HG03097 (cell line): ENCODE results near the gene DHRSX.
"Not testable (repeated sequence)": the region's sequence is repeated elsewhere in the genome, so short reads cannot be mapped to it uniquely, and the experiment has no call there.

ENCODE experiments used
- ATAC-seq: cut with Tn5 transposase; IDR thresholded peaks from one replicate; pipeline ENCODE4 v1.9.1; 2021; ENCODE audit not compliant: unreplicated experiment, low FRiP score

DHRSX gene

GRCh38 chrX:2521092-2521926 is 20.5 kb upstream of the DHRSX start:
- ATAC-seq = peak; percentile 78

GRCh38 chrX:2520539-2520938 is 19.8 kb upstream of the DHRSX start:
- ATAC-seq = no peak

- not testable (repeated sequence) for ATAC-seq
Measured at GRCh38 chrX:2519638-2520037, 18.9 kb upstream of the DHRSX start.

- no peak for ATAC-seq
Measured at GRCh38 chrX:2517055-2517454, 16.3 kb upstream of the DHRSX start.

- ATAC-seq = peak; percentile 60
Measured at GRCh38 chrX:2516623-2517022, 15.8 kb upstream of the DHRSX start.

GRCh38 chrX:2514131-2514530 is 13.4 kb upstream of the DHRSX start:
- ATAC-seq = no peak

GRCh38 chrX:2513121-2513664 is 12.4 kb upstream of the DHRSX start:
- no peak for ATAC-seq

- ATAC-seq = no peak
Measured at GRCh38 chrX:2512501-2512900, 11.7 kb upstream of the DHRSX start.

- ATAC-seq = no peak
Measured at GRCh38 chrX:2511326-2511725, 10.6 kb upstream of the DHRSX start.

GRCh38 chrX:2508648-2509335 is 8.0 kb upstream of the DHRSX start:
- ATAC-seq = no peak

- no peak for ATAC-seq
Measured at GRCh38 chrX:2507904-2508627, 7.3 kb upstream of the DHRSX start.

GRCh38 chrX:2507196-2507595 is 6.4 kb upstream of the DHRSX start:
- no peak for ATAC-seq

- not testable (repeated sequence) for ATAC-seq
Measured at GRCh38 chrX:2505341-2505740, 4.6 kb upstream of the DHRSX start.

GRCh38 chrX:2504706-2505332 is 4.0 kb upstream of the DHRSX start:
- ATAC-seq = no peak

- ATAC-seq = no peak
Measured at GRCh38 chrX:2503591-2504500, 3.1 kb upstream of the DHRSX start.

- no peak for ATAC-seq
Measured at GRCh38 chrX:2502668-2503519, 2.1 kb upstream of the DHRSX start.

GRCh38 chrX:2502120-2502667 is 1.4 kb upstream of the DHRSX start:
- no peak for ATAC-seq

GRCh38 chrX:2501559-2502102 is 855 bp upstream of the DHRSX start:
- ATAC-seq = no peak
